T-cell (primary cell): ENCODE data around the gene HSD17B13. TPM values are rescaled to one million over a fixed set of nuclear protein-coding genes. Genes with fewer than 3 reads are reported as not detected.

Source experiments
- ATAC-seq, 4 experiments: fragments of 200-7000 bp in 3 of 4; fragments of 150-1000 bp in 1 of 4; cut with Tn5 transposase; replicated peaks in 1 of 4; 1 replicate in 3 of 4; 2 replicates in 1 of 4; pipeline ENCODE4 v1.10.0; 2021; ENCODE audit warnings: moderate library complexity in 3 of 4, mild to moderate bottlenecking in 2 of 4, moderate number of reproducible peaks in 1 of 4
- CTCF ChIA-PET, 2 donors: fragments of 300-600 bp; sonication (Branson Sonifier 250); formaldehyde crosslinking; loops; one replicate each; lab custom pipeline; 2022; ENCODE audit warnings: antibody characterized with exemption in 2 of 2; lab: Charles Lee
- POLR2A ChIA-PET, 2 donors: fragments of 300-600 bp; sonication (Branson Sonifier 250); formaldehyde crosslinking; loops; one replicate each; lab custom pipeline; 2022; ENCODE audit warnings: antibody characterized with exemption in 2 of 2; lab: Charles Lee
- DNase-seq, 35 experiments: peaks; one replicate each; pipeline versions ENCODE4 v3.0.0 to v3.0.0-alpha.2; 2013 to 2023
- H3K27ac ChIP-seq: one replicate; pipeline ENCODE4 v1.5.1; 2013; ENCODE audit warnings: low read length
- H3K27me3 ChIP-seq, 2 experiments: replicated peaks in 1 of 2; 1 replicate in 1 of 2; 2 replicates in 1 of 2; pipeline versions ENCODE4 v1.6.1 to v1.7.0; 2013; ENCODE audit warnings: low read length in 1 of 2, mixed read lengths in 1 of 2; ENCODE audit not compliant: control insufficient read depth in 2 of 2, insufficient read depth in 2 of 2; ENCODE audit errors: extremely low read depth in 1 of 2
- H3K36me3 ChIP-seq, 2 donors: 1 replicate in 1 of 2; 2 replicates in 1 of 2; pipeline versions ENCODE4 v1.6.1 to v1.7.0; 2013; ENCODE audit warnings: low read length in 1 of 2; ENCODE audit not compliant: control insufficient read depth in 2 of 2, insufficient read depth in 1 of 2; ENCODE audit errors: extremely low read depth in 1 of 2
- H3K4me1 ChIP-seq, 2 experiments: 1 replicate in 1 of 2; 2 replicates in 1 of 2; pipeline versions ENCODE4 v1.6.1 to v1.7.0; 2013; ENCODE audit warnings: low read length in 2 of 2, mixed read lengths in 1 of 2; ENCODE audit not compliant: insufficient read depth in 2 of 2, control insufficient read depth in 1 of 2; ENCODE audit errors: extremely low read depth in 1 of 2
- H3K4me3 ChIP-seq, 2 donors: 1 replicate in 1 of 2; 2 replicates in 1 of 2; pipeline versions ENCODE4 v1.5.1 to v1.7.0; 2013; ENCODE audit warnings: mild to moderate bottlenecking in 2 of 2, low read length in 1 of 2, moderate library complexity in 1 of 2; ENCODE audit not compliant: control insufficient read depth in 1 of 2; ENCODE audit errors: extremely low read depth in 1 of 2
- H3K9me3 ChIP-seq: 2 replicates; pipeline ENCODE4 v1.7.0; 2013
- H3K27ac Mint-ChIP-seq, 2 donors: one replicate each; pipeline ENCODE4 v1.8.0; 2020 to 2021; ENCODE audit warnings: mild to moderate bottlenecking in 2 of 2, mixed read lengths in 2 of 2
- H3K27me3 Mint-ChIP-seq, 2 donors: one replicate each; pipeline ENCODE4 v1.8.0; 2021 to 2022; ENCODE audit warnings: mixed read lengths in 2 of 2
- H3K36me3 Mint-ChIP-seq: one replicate; pipeline ENCODE4 v1.8.0; 2021; ENCODE audit warnings: mixed read lengths
- H3K4me1 Mint-ChIP-seq, 3 donors: one replicate each; pipeline ENCODE4 v1.8.0; 2020 to 2022; ENCODE audit warnings: mixed read lengths in 3 of 3, mild to moderate bottlenecking in 1 of 3
- H3K4me3 Mint-ChIP-seq, 3 donors: one replicate each; pipeline ENCODE4 v1.8.0; 2020 to 2022; ENCODE audit warnings: mild to moderate bottlenecking in 3 of 3, mixed read lengths in 3 of 3, moderate library complexity in 3 of 3
- H3K9me3 Mint-ChIP-seq, 3 donors: one replicate each; pipeline ENCODE4 v1.8.0; 2020 to 2022; ENCODE audit warnings: mixed read lengths in 3 of 3
- WGBS: methylation state at CpG from one replicate; pipeline ENCODE4 v1.1.5; 2013; ENCODE audit warnings: missing lambda C conversion rate; ENCODE audit not compliant: insufficient coverage; 5-methylcytosine and 5-hydroxymethylcytosine counted together
- total RNA-seq, 35 experiments: library from RNA in 6 of 35; stranded (reverse) in 6 of 35; fragments of 120-200 nt in 1 of 35; gene quantifications; one replicate each; pipeline versions ENCODE4 v1.2.1 to v1.2.4 and lab custom pipeline; 2013 to 2026

Gene HSD17B13
- total RNA-seq, 5 donors from 2014 or later (not counting 1 experiment from before 2014, with no cell fraction given): 0.23 to 0.86 (median 0.60) TPM

DNA sequence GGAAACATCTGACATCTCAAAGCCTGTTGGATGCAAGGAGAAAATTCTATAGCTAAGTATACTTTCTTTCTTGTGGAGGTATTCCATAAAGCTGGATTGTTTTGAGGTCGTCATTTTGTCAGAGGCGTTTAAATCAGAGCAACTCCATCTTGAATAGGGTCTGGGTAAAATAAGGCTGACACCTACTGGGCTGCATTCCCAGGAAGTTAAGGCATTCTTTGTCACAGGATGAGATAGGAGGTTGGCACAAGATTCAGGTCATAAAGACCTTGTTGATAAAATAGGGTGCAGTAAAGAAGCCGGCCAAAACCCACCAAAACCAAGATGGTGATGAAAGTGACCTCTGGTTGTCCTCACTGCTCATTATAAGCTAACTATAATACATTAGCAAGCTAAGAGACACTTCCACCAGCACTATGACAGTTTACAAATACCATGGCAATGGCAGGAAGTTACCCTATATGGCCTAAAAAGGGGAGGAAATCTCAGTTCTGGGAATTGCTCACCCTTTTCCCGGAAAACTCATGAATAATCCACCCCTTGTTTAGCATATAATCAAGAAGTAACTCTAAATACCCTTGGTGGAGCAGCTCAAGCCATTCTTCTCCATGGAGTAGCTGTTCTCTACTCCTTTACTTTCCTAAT lies 11.9 kb downstream of the HSD17B13 start:
- no peak overlapping the region for H3K27ac Mint-ChIP-seq
- H3K27me3 Mint-ChIP-seq: no peaks in the 10 kb centered on the region
- no peak overlapping the region for H3K4me3 Mint-ChIP-seq
- no peaks in the 10 kb centered on the region for H3K27me3 ChIP-seq
- H3K9me3 Mint-ChIP-seq: no peaks in the 10 kb centered on the region
- DNase-seq (no peak), ATAC-seq (no peak)
- WGBS: no CpG with 5 or more reads among the region's 4 CpGs
- no peaks in the 10 kb centered on the region for H3K9me3 ChIP-seq
- no peak overlapping the region for H3K4me3 ChIP-seq
- no peak overlapping the region for H3K27ac ChIP-seq
- H3K36me3 ChIP-seq: no peaks in the 10 kb centered on the region
- peaks cover 0 to 3% (median 2%) of the 10 kb centered on the region in 3 donors for H3K4me1 Mint-ChIP-seq
- H3K4me1 ChIP-seq: no peaks in the 10 kb centered on the region
- H3K36me3 Mint-ChIP-seq: no peaks in the 10 kb centered on the region
- ChIA-PET CTCF (no interaction called here), POLR2A (no interaction called here)

DNA sequence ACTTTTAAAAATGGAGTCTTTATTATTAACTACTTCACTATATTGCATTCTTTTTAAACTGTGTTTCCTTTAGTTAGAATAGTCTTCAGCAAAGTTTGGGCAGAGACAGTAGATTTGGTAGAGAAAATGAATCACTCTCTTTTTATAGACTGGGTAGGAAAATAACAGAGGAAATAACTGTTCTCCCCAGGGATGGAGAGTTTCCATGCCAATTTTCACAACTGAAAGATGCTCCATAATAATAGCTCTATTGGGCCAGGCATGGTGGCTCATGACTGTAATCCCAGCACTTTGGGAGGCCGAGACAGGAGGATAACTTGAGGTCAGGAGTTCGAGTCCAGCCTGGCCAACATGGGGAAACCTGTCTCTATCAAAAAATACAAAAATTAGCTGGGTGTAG lies 13.1 kb downstream of the HSD17B13 start:
- ATAC-seq: no peak
- H3K4me3 Mint-ChIP-seq: no peak overlapping the region
- no peaks in the 10 kb centered on the region for H3K36me3 Mint-ChIP-seq
- Histone ChIP-seq H3K4me3 (no peak overlapping the region), H3K27me3 (no peaks in the 10 kb centered on the region), H3K9me3 (no peaks in the 10 kb centered on the region), H3K27ac (no peak overlapping the region), H3K36me3 (no peaks in the 10 kb centered on the region), H3K4me1 (no peaks in the 10 kb centered on the region)
- POLR2A ChIA-PET: no interaction called here
- DNase-seq: no peak
- CTCF ChIA-PET: interaction anchor here in 1 of 2 donors (0.6 kb wide), 2 partner anchors 137 to 365 kb away, joined by 7 read pairs; no protein-coding TSS in a partner anchor
- no peaks in the 10 kb centered on the region for H3K9me3 Mint-ChIP-seq
- no peak overlapping the region for H3K27ac Mint-ChIP-seq
- H3K4me1 Mint-ChIP-seq: peaks cover 0 to 3% (median 2%) of the 10 kb centered on the region in 3 donors
- no peaks in the 10 kb centered on the region for H3K27me3 Mint-ChIP-seq
- no CpG with 5 or more reads among the region's 2 CpGs for WGBS

DNA sequence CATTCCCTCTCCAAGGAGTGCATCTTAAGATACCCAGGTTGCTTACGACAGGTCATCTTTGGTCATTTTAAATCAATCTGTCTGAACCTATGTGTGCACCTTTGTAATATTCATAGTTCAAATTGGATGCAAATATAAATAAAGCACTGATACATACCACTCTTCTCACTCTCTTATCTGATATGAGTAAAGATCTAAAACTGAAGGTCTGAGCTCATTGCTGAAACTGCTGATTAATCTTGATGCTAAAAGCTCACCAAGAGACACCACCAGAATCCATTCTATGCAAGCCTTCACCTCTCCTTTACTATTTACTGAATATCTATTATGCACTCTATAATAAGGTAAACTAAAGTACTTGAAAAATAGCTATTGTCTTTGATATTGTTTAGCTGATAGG lies 16.6 kb downstream of the HSD17B13 start:
- no peak overlapping the region for H3K4me3 Mint-ChIP-seq
- peaks cover 0 to 3% (median 2%) of the 10 kb centered on the region in 3 donors for H3K4me1 Mint-ChIP-seq
- ATAC-seq (no peak), DNase-seq (no peak)
- H3K9me3 Mint-ChIP-seq: no peaks in the 10 kb centered on the region
- H3K4me1 ChIP-seq: no peaks in the 10 kb centered on the region
- H3K27me3 Mint-ChIP-seq: no peaks in the 10 kb centered on the region
- H3K27ac Mint-ChIP-seq: no peak overlapping the region
- no CpG with 5 or more reads among the region's 1 CpG for WGBS
- H3K36me3 Mint-ChIP-seq: peaks cover 2% of the 10 kb centered on the region
- H3K27me3 ChIP-seq: no peaks in the 10 kb centered on the region
- H3K4me3 ChIP-seq: no peak overlapping the region
- ChIA-PET CTCF (no interaction called here), POLR2A (no interaction called here)
- no peaks in the 10 kb centered on the region for H3K9me3 ChIP-seq
- H3K36me3 ChIP-seq: no peaks in the 10 kb centered on the region
- H3K27ac ChIP-seq: no peak overlapping the region

DNA sequence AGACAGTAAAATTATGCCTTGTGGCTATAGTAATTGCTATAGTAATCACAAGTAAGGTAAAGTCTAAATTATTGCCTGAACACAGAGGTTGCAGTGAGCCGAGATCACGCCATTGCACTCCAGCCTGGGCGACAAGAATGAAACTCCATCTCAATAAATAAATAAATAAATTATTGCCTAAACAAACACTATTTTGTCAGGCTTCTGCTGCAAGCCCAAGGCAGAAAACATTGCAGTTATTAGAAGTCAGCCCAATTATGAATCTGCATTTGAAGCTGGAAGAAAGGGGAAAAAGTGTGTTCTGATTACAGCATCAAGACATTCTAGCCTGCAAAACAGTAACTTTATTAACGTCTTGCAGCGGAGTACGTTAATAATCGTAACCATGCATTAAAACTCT lies 17.1 kb downstream of the HSD17B13 start:
- Mint-ChIP-seq H3K4me1 (peaks cover 0 to 3% (median 2%) of the 10 kb centered on the region in 3 donors), H3K4me3 (no peak overlapping the region), H3K36me3 (peaks cover 2% of the 10 kb centered on the region), H3K9me3 (no peaks in the 10 kb centered on the region), H3K27me3 (peaks cover 0 to 2% of the 10 kb centered on the region in 2 donors), H3K27ac (no peak overlapping the region)
- ChIA-PET CTCF (no interaction called here), POLR2A (interaction anchor here in 1 of 2 donors (0.5 kb wide), 1 partner anchor 195 kb away, joined by 6 read pairs; no protein-coding TSS in a partner anchor)
- no peak for ATAC-seq
- no peak for DNase-seq
- Histone ChIP-seq H3K27ac (no peak overlapping the region), H3K9me3 (no peaks in the 10 kb centered on the region), H3K36me3 (no peaks in the 10 kb centered on the region), H3K4me3 (no peak overlapping the region), H3K27me3 (no peaks in the 10 kb centered on the region), H3K4me1 (no peaks in the 10 kb centered on the region)
- 85% methylated on average over 4 of the region's 7 CpGs for WGBS

DNA sequence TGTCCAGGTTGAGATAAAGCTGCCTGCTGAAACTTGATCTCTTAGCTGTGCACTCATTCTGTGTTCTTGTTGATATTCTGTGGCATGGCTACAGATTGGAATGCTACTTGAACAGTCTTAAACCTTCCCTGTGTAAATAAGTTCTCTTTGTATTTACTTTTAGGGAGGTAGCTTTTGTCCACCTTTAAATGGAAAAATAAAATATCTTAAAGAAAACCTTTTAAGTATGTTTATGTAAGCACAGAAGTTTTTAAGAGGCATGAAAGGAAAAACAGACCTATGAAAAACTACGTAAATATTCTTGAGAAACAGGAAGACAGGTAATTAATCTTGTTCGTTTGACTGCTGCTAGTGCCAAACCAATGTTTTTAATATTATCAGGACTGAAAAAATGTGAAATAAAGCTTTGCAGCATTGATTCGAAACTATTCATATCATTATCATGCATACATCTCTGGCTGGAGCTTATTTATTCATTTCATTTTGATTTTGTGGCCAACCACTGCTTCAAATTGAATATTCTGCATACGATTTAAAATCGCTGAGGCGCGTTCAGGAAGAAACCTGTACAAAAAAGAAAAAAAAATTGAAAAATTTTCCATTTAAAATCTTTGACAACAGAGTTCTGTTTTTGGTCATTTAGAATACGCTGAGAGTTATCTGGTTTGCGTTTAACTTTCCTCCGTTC lies 17.8 kb downstream of the HSD17B13 start:
- Histone ChIP-seq H3K4me3 (no peak overlapping the region), H3K27me3 (no peaks in the 10 kb centered on the region), H3K27ac (no peak overlapping the region), H3K4me1 (no peaks in the 10 kb centered on the region), H3K36me3 (no peaks in the 10 kb centered on the region), H3K9me3 (no peaks in the 10 kb centered on the region)
- H3K27me3 Mint-ChIP-seq: peaks cover 0 to 2% of the 10 kb centered on the region in 2 donors
- H3K27ac Mint-ChIP-seq: no peak overlapping the region
- peaks cover 2% of the 10 kb centered on the region for H3K36me3 Mint-ChIP-seq
- H3K4me1 Mint-ChIP-seq: peaks cover 0 to 3% (median 2%) of the 10 kb centered on the region in 3 donors
- peak overlapping the region in 1 of 3 donors; percentile 6 for H3K4me3 Mint-ChIP-seq
- DNase-seq (no peak), ATAC-seq (no peak)
- WGBS: no CpG with 5 or more reads among the region's 10 CpGs
- ChIA-PET POLR2A (interaction anchor here in 1 of 2 donors (0.5 kb wide), 2 partner anchors 194 to 764 kb away, joined by 3 to 6 read pairs; no protein-coding TSS in a partner anchor), CTCF (no interaction called here)
- H3K9me3 Mint-ChIP-seq: no peaks in the 10 kb centered on the region

DNA sequence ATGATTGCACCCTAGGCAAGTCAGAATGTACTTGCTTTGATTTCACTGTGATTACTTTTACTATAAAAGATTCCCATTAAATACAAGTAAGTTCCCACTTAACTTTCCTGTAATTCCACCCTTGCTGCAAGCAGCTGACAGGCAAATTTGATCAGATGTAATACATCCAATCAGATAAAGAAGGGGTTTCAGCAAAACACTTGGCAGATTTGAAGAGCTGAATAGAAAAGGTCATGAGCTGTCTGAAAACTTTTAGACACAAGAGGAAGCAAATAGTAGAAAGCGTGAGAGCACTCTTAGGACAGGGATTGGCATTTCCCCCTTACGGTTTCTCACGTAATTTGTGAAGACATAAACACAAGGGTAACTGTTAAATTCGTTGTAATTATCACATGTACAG lies 22.8 kb downstream of the HSD17B13 start:
- 83% methylated on average over 1 of the region's 4 CpGs for WGBS
- Mint-ChIP-seq H3K4me1 (no peaks in the 10 kb centered on the region), H3K36me3 (peaks cover 2% of the 10 kb centered on the region), H3K4me3 (no peak overlapping the region), H3K9me3 (peaks cover under 1 to 6% (median 1%) of the 10 kb centered on the region in 3 donors), H3K27me3 (peaks cover 2 to 8% of the 10 kb centered on the region in 2 donors), H3K27ac (no peak overlapping the region)
- Histone ChIP-seq H3K4me1 (no peaks in the 10 kb centered on the region), H3K27ac (no peak overlapping the region), H3K4me3 (no peak overlapping the region), H3K36me3 (no peaks in the 10 kb centered on the region), H3K27me3 (no peaks in the 10 kb centered on the region), H3K9me3 (no peaks in the 10 kb centered on the region)
- no peak for ATAC-seq
- ChIA-PET CTCF (interaction anchor here in 1 of 2 donors (0.6 kb wide), 1 partner anchor 221 kb away, joined by 3 read pairs; no protein-coding TSS in a partner anchor), POLR2A (no interaction called here)
- no peak for DNase-seq
